Smooth muscle cell (in vitro differentiated cells): ENCODE data around the gene CDH13. TPM values are rescaled to one million over a fixed set of nuclear protein-coding genes. Genes with fewer than 3 reads are reported as not detected.

Source experiments
- DNase-seq: peaks from one replicate; lab custom pipeline; 2025; ENCODE audit not compliant: unreplicated experiment; lab: John Stamatoyannopoulos, UW
- H2AFZ ChIP-seq: fragments of 200-600 bp; sonication (generic); 2 replicates; pipeline ENCODE4 v1.6.0; 2016; ENCODE audit warnings: antibody characterized with exemption, low read depth, mild to moderate bottlenecking
- H3F3A ChIP-seq: fragments of 200-600 bp; sonication (generic); 2 replicates; pipeline ENCODE4 v1.6.0; 2017; ENCODE audit warnings: antibody characterized with exemption, low read depth
- H3K27ac ChIP-seq: fragments of 200-600 bp; sonication (generic); 2 replicates; pipeline ENCODE4 v1.5.1; 2016; ENCODE audit warnings: low read depth, mild to moderate bottlenecking
- H3K27me3 ChIP-seq: fragments of 200-600 bp; sonication (generic); 2 replicates; pipeline ENCODE4 v1.6.1; 2016; ENCODE audit warnings: low read depth, mild to moderate bottlenecking
- H3K36me3 ChIP-seq: fragments of 200-600 bp; sonication (generic); 2 replicates; pipeline ENCODE4 v1.5.1; 2016; ENCODE audit warnings: low read depth
- H3K4me1 ChIP-seq: fragments of 200-600 bp; sonication (generic); 2 replicates; pipeline ENCODE4 v1.5.1; 2016; ENCODE audit warnings: low read depth
- H3K4me2 ChIP-seq: fragments of 200-600 bp; sonication (generic); 2 replicates; pipeline ENCODE4 v1.6.0; 2016; ENCODE audit warnings: mild to moderate bottlenecking
- H3K4me3 ChIP-seq: fragments of 200-600 bp; sonication (generic); 2 replicates; pipeline ENCODE4 v1.5.1; 2016; ENCODE audit warnings: mild to moderate bottlenecking
- H3K79me2 ChIP-seq: fragments of 200-600 bp; sonication (generic); 2 replicates; pipeline ENCODE4 v1.6.0; 2016; ENCODE audit warnings: low read depth, mild to moderate bottlenecking
- H3K9ac ChIP-seq: fragments of 200-600 bp; sonication (generic); 2 replicates; pipeline ENCODE4 v1.6.0; 2016; ENCODE audit warnings: low read depth
- H3K9me3 ChIP-seq: fragments of 200-600 bp; sonication (generic); replicated peaks from 2 replicates; pipeline ENCODE4 v1.5.1; 2016; ENCODE audit warnings: low read depth
- H4K20me1 ChIP-seq: fragments of 200-600 bp; sonication (generic); 2 replicates; pipeline ENCODE4 v1.6.0; 2016; ENCODE audit warnings: low read depth
- WGBS: methylation state at CpG from one replicate; pipeline ENCODE4 v1.1.7; 2016; ENCODE audit warnings: low lambda C conversion rate; 5-methylcytosine and 5-hydroxymethylcytosine counted together
- polyA plus RNA-seq: library from polyadenylated mRNA; unstranded; fragments of >200 nt; fragmentation: Nextera tagmentation; extraction: Ambion mirVana; gene quantifications from 2 replicates; pipeline ENCODE4 v1.2.1, GENCODE V29; 2016
- total RNA-seq: library from RNA; depleted of rRNA; stranded (reverse); fragments of >200 nt; gene quantifications from 2 replicates; pipeline ENCODE4 v1.2.3, GENCODE V29; 2014
- TF ChIP-seq, protein P1 (sequence below): fragments of 200-600 bp; sonication (generic); IDR thresholded peaks from 2 replicates; pipeline ENCODE4 v1.5.1; 2017; ENCODE audit warnings: borderline replicate concordance, mild to moderate bottlenecking, antibody characterized with exemption; ENCODE audit not compliant: insufficient read depth, poor library complexity, severe bottlenecking

CDH13 gene
- total and polyA plus RNA-seq, 2 experiments from 2014 or later, result 12.1 to 32.2 TPM

- no peaks in the 10 kb centered on the region for H3K9me3 ChIP-seq
- no peak overlapping the region for H2AFZ ChIP-seq
- H3K27me3 ChIP-seq, result no peaks in the 10 kb centered on the region
- TF ChIP-seq, protein P1, sequence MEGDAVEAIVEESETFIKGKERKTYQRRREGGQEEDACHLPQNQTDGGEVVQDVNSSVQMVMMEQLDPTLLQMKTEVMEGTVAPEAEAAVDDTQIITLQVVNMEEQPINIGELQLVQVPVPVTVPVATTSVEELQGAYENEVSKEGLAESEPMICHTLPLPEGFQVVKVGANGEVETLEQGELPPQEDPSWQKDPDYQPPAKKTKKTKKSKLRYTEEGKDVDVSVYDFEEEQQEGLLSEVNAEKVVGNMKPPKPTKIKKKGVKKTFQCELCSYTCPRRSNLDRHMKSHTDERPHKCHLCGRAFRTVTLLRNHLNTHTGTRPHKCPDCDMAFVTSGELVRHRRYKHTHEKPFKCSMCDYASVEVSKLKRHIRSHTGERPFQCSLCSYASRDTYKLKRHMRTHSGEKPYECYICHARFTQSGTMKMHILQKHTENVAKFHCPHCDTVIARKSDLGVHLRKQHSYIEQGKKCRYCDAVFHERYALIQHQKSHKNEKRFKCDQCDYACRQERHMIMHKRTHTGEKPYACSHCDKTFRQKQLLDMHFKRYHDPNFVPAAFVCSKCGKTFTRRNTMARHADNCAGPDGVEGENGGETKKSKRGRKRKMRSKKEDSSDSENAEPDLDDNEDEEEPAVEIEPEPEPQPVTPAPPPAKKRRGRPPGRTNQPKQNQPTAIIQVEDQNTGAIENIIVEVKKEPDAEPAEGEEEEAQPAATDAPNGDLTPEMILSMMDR, result peak; percentile 80
- no peaks in the 10 kb centered on the region for H4K20me1 ChIP-seq
- H3K4me2 ChIP-seq, result no peak overlapping the region
- H3F3A ChIP-seq, result no peaks in the 10 kb centered on the region
- no peaks in the 10 kb centered on the region for H3K79me2 ChIP-seq
- 26% methylated on average over 9 of the region's 9 CpGs for WGBS
- H3K36me3 ChIP-seq, result no peaks in the 10 kb centered on the region
- H3K4me1 ChIP-seq, result peaks cover 6% of the 10 kb centered on the region
- H3K27ac ChIP-seq, result no peak overlapping the region
- peak; percentile 14 for DNase-seq
- no peak overlapping the region for H3K9ac ChIP-seq
- no peak overlapping the region for H3K4me3 ChIP-seq
Measured at GRCh38 chr16:82639666-82640336, 13.0 kb downstream of the CDH13 start.

GRCh38 chr16:82641336-82641984 is 14.7 kb downstream of the CDH13 start:
- no peaks in the 10 kb centered on the region for H3K9me3 ChIP-seq
- H3K4me3 ChIP-seq, result no peak overlapping the region
- WGBS, result 92% methylated on average over 6 of the region's 6 CpGs
- no peaks in the 10 kb centered on the region for H3K36me3 ChIP-seq
- H3F3A ChIP-seq, result no peaks in the 10 kb centered on the region
- no peaks in the 10 kb centered on the region for H4K20me1 ChIP-seq
- no peak overlapping the region for H3K27ac ChIP-seq
- no peak for DNase-seq
- peaks cover 6% of the 10 kb centered on the region for H3K4me1 ChIP-seq
- no peak overlapping the region for H2AFZ ChIP-seq
- no peak overlapping the region for H3K4me2 ChIP-seq
- H3K9ac ChIP-seq, result no peak overlapping the region
- no peaks in the 10 kb centered on the region for H3K79me2 ChIP-seq
- no peaks in the 10 kb centered on the region for H3K27me3 ChIP-seq
- TF ChIP-seq, protein P1, result peak; percentile 24

GRCh38 chr16:82643136-82643535 is 16.4 kb downstream of the CDH13 start:
- no peak overlapping the region for H3K4me3 ChIP-seq

More at GRCh38 chr16:82643136-82643535, 16.4 kb downstream of the CDH13 start:
- Histone ChIP-seq H3K9me3 (no peaks in the 10 kb centered on the region), H3K9ac (no peak overlapping the region), H3F3A (no peaks in the 10 kb centered on the region), H3K27me3 (no peaks in the 10 kb centered on the region), H3K4me1 (peaks cover 6% of the 10 kb centered on the region), H3K4me2 (no peak overlapping the region), H3K27ac (no peak overlapping the region), H3K36me3 (no peaks in the 10 kb centered on the region), H4K20me1 (no peaks in the 10 kb centered on the region), H3K79me2 (no peaks in the 10 kb centered on the region), H2AFZ (no peak overlapping the region)
- DNase-seq, result no peak
- 84% methylated on average over 4 of the region's 4 CpGs for WGBS
- TF ChIP-seq, protein P1, result no peak
